IgD-negative memory B cell (primary cell): ENCODE measurements around the gene VPS52. TPM values are rescaled to one million over a fixed set of nuclear protein-coding genes. Genes with fewer than 3 reads are reported as not detected.
A peak's percentile ranks its signal among the peaks of the same experiment; 100 is the strongest.
"Not testable (repeated sequence)": the region's sequence is repeated elsewhere in the genome, so short reads cannot be mapped to it uniquely, and the experiment has no call there.

Experiments
- H3K27ac Mint-ChIP-seq, 3 donors: one replicate each; pipeline ENCODE4 v1.8.0; 2020 to 2022; ENCODE audit warnings: mild to moderate bottlenecking in 3 of 3, mixed read lengths in 3 of 3, moderate library complexity in 1 of 3
- H3K27me3 Mint-ChIP-seq: one replicate; pipeline ENCODE4 v1.8.0; 2021; ENCODE audit warnings: mixed read lengths
- H3K36me3 Mint-ChIP-seq: one replicate; pipeline ENCODE4 v1.8.0; 2020; ENCODE audit warnings: mild to moderate bottlenecking, mixed read lengths
- H3K4me1 Mint-ChIP-seq, 3 donors: one replicate each; pipeline ENCODE4 v1.8.0; 2020 to 2022; ENCODE audit warnings: mixed read lengths in 3 of 3, mild to moderate bottlenecking in 1 of 3
- H3K4me3 Mint-ChIP-seq, 4 donors: one replicate each; pipeline ENCODE4 v1.8.0; 2020 to 2022; ENCODE audit warnings: mild to moderate bottlenecking in 4 of 4, mixed read lengths in 4 of 4, moderate library complexity in 3 of 4
- H3K9me3 Mint-ChIP-seq, 3 donors: one replicate each; pipeline ENCODE4 v1.8.0; 2020 to 2021; ENCODE audit warnings: mixed read lengths in 3 of 3, mild to moderate bottlenecking in 1 of 3
- polyA plus RNA-seq: library from polyadenylated mRNA; unstranded; fragments of 300-500 nt; fragmentation: Illumina TruSeq; gene quantifications from one replicate; pipeline ENCODE4 v1.2.3, GENCODE V29; 2021

The VPS52 gene
- polyA plus RNA-seq, 1 donor from 2014 or later = 18.4 TPM

- Mint-ChIP-seq H3K36me3 (no peaks in the 10 kb centered on the region), H3K4me1 (peaks cover 26 to 40% (median 30%) of the 10 kb centered on the region in 3 donors), H3K9me3 (no peaks in the 10 kb centered on the region), H3K27ac (peak overlapping the region; percentile 23 to 99 (median 85)), H3K27me3 (no peaks in the 10 kb centered on the region), H3K4me3 (peak overlapping the region; percentile 60 to 99 (median 92))
Measured at GRCh38 chr6:33278810-33279209, 7.1 kb upstream of the VPS52 start.

- peak overlapping the region; percentile 67 to 99 (median 85) for H3K27ac Mint-ChIP-seq
- no peaks in the 10 kb centered on the region for H3K27me3 Mint-ChIP-seq
- no peaks in the 10 kb centered on the region for H3K36me3 Mint-ChIP-seq
- H3K4me1 Mint-ChIP-seq = peaks cover 30 to 44% (median 32%) of the 10 kb centered on the region in 3 donors
- no peaks in the 10 kb centered on the region for H3K9me3 Mint-ChIP-seq
- H3K4me3 Mint-ChIP-seq = peak overlapping the region; percentile 89 to 99 (median 96)
Measured at GRCh38 chr6:33278392-33278741, 6.7 kb upstream of the VPS52 start.

GRCh38 chr6:33277663-33278391 is 6.2 kb upstream of the VPS52 start:
- Mint-ChIP-seq H3K4me3 (peak overlapping the region; percentile 89 to 99 (median 96)), H3K9me3 (no peaks in the 10 kb centered on the region), H3K27ac (peak overlapping the region; percentile 85 to 99 (median 92)), H3K27me3 (no peaks in the 10 kb centered on the region), H3K36me3 (no peaks in the 10 kb centered on the region), H3K4me1 (peaks cover 35 to 50% (median 35%) of the 10 kb centered on the region in 3 donors)

- H3K27me3 Mint-ChIP-seq = no peaks in the 10 kb centered on the region
- H3K36me3 Mint-ChIP-seq = no peaks in the 10 kb centered on the region
- H3K9me3 Mint-ChIP-seq = no peaks in the 10 kb centered on the region
- peaks cover 40 to 56% (median 41%) of the 10 kb centered on the region in 3 donors for H3K4me1 Mint-ChIP-seq
- peak within 1 kb of the TSS; percentile 89 to 99 (median 96) for H3K4me3 Mint-ChIP-seq
- H3K27ac Mint-ChIP-seq = peak within 1 kb of the TSS; percentile 85 to 99 (median 92)
Measured at GRCh38 chr6:33276864-33277662, 5.4 kb upstream of the VPS52 start, which contains the start of gene B3GALT4. B3GALT4 (plus strand) TSS chr6:33277123; CDS start chr6:33277420, 297 bp downstream.

GRCh38 chr6:33276581-33276863 is 4.8 kb upstream of the VPS52 start:
- H3K27me3 Mint-ChIP-seq = no peaks in the 10 kb centered on the region
- H3K36me3 Mint-ChIP-seq = no peaks in the 10 kb centered on the region

GRCh38 chr6:33275795-33276580 is 4.3 kb upstream of the VPS52 start:
- peak overlapping the region; percentile 85 to 99 (median 92) for H3K27ac Mint-ChIP-seq
- H3K36me3 Mint-ChIP-seq = not testable (repeated sequence)
- peak overlapping the region; percentile 89 to 99 (median 94) for H3K4me3 Mint-ChIP-seq

More at GRCh38 chr6:33276581-33276863, 4.8 kb upstream of the VPS52 start:
- Mint-ChIP-seq H3K9me3 (no peaks in the 10 kb centered on the region), H3K4me3 (peak overlapping the region; percentile 89 to 99 (median 94)), H3K4me1 (peaks cover 43 to 58% (median 45%) of the 10 kb centered on the region in 3 donors), H3K27ac (peak overlapping the region; percentile 85 to 99 (median 92))

GRCh38 chr6:33273924-33274902 is 2.5 kb upstream of the VPS52 start:
- Mint-ChIP-seq H3K9me3 (no peaks in the 10 kb centered on the region), H3K27me3 (no peaks in the 10 kb centered on the region), H3K36me3 (peaks cover 5% of the 10 kb centered on the region), H3K4me1 (peaks cover 46 to 60% (median 47%) of the 10 kb centered on the region in 3 donors), H3K27ac (peak overlapping the region; percentile 59 to 99 (median 92)), H3K4me3 (peak overlapping the region; percentile 87 to 100 (median 99))

More at GRCh38 chr6:33275795-33276580, 4.3 kb upstream of the VPS52 start:
- H3K27me3 Mint-ChIP-seq, H3K9me3 Mint-ChIP-seq: not testable (repeated sequence)
- H3K4me1 Mint-ChIP-seq = peaks cover 42 to 55% (median 47%) of the 10 kb centered on the region in 3 donors

- Mint-ChIP-seq H3K27me3 (no peaks in the 10 kb centered on the region), H3K36me3 (peaks cover 5% of the 10 kb centered on the region), H3K27ac (peak overlapping the region; percentile 98 to 100 (median 99)), H3K4me3 (peak overlapping the region; percentile 98 to 100 (median 99)), H3K4me1 (peaks cover 40 to 55% (median 43%) of the 10 kb centered on the region in 3 donors), H3K9me3 (no peaks in the 10 kb centered on the region)
Measured at GRCh38 chr6:33273129-33273923, 1.6 kb upstream of the VPS52 start.

- Mint-ChIP-seq H3K36me3 (peaks cover 5% of the 10 kb centered on the region), H3K27me3 (no peaks in the 10 kb centered on the region), H3K27ac (peak overlapping the region; percentile 98 to 100 (median 99)), H3K4me3 (peak overlapping the region; percentile 98 to 100 (median 99)), H3K4me1 (peaks cover 34 to 51% (median 43%) of the 10 kb centered on the region in 3 donors), H3K9me3 (no peaks in the 10 kb centered on the region)
Measured at GRCh38 chr6:33272275-33273128, 826 bp upstream of the VPS52 start.

- H3K36me3 Mint-ChIP-seq = peaks cover 5% of the 10 kb centered on the region
Measured at GRCh38 chr6:33271117-33271467, 584 bp downstream of the VPS52 start.

GRCh38 chr6:33264015-33264414 is 7.7 kb downstream of the VPS52 start:
- H3K9me3 Mint-ChIP-seq = no peaks in the 10 kb centered on the region
- peaks cover 11% of the 10 kb centered on the region for H3K36me3 Mint-ChIP-seq
- H3K27ac Mint-ChIP-seq = no peak overlapping the region
- peaks cover 0 to 4% (median 0%) of the 10 kb centered on the region in 3 donors for H3K4me1 Mint-ChIP-seq
- no peaks in the 10 kb centered on the region for H3K27me3 Mint-ChIP-seq
- no peak overlapping the region for H3K4me3 Mint-ChIP-seq

More at GRCh38 chr6:33271117-33271467, 584 bp downstream of the VPS52 start:
- Mint-ChIP-seq H3K4me3 (peak overlapping the region; percentile 98 to 100 (median 99)), H3K27me3 (no peaks in the 10 kb centered on the region), H3K27ac (peak overlapping the region; percentile 98 to 100 (median 99)), H3K9me3 (no peaks in the 10 kb centered on the region), H3K4me1 (peaks cover 28 to 45% (median 37%) of the 10 kb centered on the region in 3 donors)

GRCh38 chr6:33262490-33262889 is 9.2 kb downstream of the VPS52 start:
- Mint-ChIP-seq H3K36me3 (peaks cover 11% of the 10 kb centered on the region), H3K27ac (peak overlapping the region in 1 of 3 donors; percentile 42)
- H3K4me3 Mint-ChIP-seq, H3K27me3 Mint-ChIP-seq, H3K4me1 Mint-ChIP-seq, H3K9me3 Mint-ChIP-seq: not testable (repeated sequence)
